ENCODE results near the gene HOXC5. TPM values are rescaled to one million over a fixed set of nuclear protein-coding genes. Genes with fewer than 3 reads are reported as not detected.

Gene HOXC5
- total RNA-seq, 1 donor from 2014 or later, result 1.4 TPM

DNA sequence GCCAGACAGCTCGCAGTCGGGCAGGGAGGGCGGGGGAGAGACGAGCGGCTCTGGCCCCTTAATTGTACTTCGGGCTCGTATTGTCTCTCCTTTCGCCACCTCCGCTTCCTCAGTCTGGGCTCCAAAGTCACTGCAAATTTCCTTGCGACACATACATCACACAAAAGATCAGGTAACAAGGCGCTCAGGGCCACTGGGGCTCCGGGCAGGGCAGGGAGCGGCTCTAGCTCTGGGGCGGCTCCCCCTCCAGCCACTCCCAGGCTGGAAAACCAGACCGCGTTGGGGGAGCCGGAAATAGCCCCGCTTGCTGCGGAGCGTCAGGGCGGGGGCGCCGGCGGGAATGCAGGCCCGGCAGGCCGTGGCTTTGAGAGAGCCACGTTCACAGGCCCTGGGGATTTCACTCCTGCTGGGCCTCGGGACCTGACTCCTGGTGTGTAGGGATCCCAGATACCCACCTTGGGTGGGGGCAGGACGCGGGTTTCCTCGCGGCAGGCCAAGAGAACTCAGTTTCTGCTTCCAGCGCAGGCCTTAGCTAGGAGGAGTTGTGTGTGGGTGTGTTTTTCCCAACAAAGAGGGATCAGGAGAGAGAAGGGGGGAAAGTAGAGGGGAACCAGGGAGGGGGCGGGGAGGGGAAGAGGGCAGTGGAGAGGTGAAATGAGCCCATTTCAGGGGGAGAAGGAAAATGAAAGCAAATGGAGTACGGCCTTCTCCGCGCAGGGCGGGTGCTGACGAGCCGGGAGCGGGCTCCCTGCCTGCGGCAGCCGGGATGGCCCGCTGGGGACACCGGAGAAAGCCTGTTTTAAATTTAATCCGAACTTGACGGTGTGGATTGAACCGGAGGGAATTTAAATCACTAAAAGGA is 37.2 kb upstream of the HOXC5 start:
- DNase-seq, result no peak

DNA sequence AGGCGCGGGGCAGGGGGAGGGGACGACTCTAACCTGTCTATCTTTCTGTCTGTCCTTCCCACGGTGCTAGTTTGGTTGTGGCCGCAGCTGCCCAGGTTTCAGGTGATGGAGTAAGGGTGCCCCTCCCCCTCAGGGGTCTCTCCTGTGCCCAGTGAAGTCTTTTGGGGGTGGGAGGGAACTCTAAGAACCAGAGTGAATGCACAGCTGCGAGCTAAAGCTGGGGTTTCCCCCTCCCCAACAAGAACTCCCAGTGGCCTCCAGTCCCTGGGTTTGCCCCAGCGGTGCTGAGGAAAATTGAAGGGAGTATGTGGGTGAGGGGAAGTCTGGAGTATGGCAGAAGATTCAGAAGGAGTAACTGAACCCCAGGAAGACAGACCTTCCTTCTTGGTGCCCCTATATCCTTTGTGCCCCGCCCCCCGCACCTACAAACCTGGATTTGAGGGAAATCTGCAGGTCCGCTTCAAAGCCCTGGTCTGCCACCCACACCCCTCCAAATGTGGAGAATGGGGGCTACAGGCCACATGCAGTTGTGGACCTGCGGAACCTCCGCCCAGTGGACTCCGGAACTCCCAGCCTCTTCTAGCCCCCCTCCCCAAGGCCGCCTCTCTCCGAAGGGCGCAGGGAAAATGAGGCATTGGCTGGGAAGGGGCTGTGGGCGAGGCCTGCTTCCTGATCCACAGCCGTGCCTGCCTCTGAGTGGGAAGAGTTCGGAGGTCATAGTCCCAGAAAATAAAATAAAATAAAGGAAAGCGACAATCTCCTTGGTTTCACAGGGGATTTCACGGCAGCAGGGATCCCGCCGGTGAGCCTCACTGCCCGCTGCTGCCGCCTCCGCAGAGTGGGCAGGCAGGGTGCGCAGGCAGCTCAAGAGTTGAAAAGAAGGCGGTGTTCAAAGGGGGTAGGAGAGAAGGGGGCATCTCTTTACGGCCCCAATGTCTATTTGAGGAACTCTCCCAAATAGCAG is 36.3 kb upstream of the HOXC5 start:
- no peak for DNase-seq

DNA sequence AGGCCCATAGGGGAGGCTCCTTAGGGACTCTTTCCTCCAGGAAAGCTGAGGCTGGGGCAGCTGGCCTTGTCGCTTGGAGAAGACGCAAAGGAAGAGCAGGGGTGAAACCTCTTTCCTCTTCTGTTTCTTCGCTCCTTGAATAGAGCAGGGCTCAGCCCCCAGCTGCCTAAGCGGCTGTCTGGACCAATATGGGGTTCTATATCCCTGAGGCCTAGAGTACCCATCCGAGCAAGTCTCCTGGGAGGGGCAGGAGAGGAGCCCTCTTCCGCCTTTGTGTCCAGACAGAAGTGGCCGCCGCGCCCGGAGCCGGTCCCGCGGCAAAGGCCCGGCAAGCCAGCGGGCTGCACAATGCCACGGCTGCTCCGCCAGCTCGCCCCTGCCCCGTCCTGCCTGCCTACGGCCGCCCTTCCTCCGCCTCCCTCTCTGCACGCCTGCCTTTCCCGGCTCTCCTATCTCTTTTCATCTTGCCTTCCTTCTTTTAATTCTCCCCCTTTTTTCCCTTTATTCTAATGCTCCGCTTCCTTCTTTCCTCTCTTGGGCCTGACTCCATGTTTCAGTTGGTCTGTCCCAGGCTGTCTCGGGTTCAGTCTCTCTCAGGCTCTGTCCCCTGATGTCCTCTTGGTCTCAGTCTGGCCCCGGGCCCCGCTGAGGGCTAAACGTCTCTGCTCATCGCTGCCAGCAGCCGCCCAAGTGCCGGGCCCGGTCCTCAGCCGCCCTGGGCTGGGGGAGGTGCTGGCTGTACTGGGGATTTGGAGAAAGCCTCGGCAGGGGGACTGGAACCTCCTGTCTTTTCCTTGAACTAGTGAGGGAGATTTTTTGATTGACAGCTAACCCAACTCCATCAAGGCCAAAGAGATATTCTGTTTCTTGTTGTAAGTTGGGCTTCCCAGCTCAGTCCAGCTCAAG is 35.4 kb upstream of the HOXC5 start:
- DNase-seq, result no peak

DNA sequence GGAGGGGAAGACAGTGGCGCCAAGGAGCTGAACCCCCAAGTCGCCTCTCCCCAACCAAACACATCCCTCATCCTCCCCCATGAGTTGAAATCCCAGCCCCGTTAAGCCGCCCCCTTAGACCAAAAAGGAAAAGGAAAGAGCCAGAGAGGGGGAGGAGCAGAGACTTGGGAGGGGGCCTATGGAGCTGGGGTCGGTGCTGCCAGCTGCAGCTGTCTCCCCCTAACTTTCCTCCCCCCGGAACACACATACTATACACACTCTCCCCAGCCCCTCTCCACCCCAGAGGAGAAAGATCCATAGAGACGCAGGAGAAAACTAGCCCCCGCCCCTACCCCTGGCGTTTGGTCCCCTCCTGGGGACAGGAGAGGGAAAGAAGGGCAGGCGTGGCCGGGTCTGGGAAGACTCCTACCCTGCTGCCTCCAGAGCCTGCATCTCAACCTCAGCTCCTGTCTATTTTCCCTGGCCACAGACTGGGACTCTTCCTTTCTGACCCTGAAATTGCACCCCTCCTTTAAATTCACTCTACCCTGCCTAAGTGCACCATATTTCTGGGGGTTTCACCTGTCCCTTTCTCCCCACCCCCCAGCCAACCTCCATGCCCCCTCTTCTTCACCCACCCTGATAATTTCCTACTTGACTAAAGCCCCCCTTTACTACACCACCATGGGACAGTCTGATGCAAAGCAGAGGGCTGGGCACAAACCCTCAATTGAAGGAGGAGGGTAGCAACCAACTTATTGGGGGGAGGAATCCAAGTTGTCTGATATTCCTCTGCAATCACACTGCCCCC is 34.5 kb upstream of the HOXC5 start:
- DNase-seq, result no peak

DNA sequence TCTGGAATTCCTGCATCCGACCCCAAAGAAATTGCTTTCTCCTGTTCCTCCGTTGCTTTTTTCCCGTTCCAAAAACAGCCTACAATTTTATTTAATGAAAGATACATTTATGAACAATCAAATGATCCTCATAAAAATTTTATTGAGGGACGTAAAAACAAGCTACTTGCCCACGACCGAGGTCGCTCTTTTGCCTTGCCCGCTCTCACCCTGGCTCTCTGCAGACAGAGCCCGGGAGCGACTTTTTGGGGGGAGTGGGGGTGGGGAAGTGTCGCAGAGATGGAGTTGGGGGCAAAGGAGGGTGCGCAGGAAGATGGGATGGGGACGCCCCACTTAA is 34.0 kb upstream of the HOXC5 start:
- DNase-seq, result no peak

DNA sequence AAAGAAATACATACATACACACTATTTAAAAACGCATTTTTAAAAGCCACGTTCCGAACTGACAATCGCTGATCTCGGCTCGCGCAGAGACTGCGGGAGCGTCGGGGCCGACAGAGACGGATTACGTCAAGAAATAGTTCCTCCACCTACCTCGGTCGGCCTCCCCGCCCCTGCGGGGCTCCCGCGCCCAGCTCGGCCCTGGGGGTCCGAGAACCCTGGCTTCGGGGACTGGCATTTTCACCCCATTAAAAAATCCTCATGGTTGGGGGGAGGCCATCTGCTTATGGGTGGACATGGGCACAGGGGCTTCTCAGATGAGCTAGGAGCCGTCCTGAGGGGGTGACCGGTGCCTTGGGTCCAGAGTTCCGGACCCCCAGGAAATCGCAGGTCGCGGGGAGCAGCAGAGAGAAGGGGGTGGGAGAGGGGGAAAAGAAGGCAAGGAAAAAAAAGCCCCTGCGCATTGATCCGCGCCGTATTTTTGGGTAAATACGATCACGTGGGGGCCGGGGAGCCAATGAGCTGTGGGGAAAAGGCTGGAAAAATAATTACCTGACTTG is 33.2 kb upstream of the HOXC5 start:
- peak; percentile 87 for DNase-seq

DNA sequence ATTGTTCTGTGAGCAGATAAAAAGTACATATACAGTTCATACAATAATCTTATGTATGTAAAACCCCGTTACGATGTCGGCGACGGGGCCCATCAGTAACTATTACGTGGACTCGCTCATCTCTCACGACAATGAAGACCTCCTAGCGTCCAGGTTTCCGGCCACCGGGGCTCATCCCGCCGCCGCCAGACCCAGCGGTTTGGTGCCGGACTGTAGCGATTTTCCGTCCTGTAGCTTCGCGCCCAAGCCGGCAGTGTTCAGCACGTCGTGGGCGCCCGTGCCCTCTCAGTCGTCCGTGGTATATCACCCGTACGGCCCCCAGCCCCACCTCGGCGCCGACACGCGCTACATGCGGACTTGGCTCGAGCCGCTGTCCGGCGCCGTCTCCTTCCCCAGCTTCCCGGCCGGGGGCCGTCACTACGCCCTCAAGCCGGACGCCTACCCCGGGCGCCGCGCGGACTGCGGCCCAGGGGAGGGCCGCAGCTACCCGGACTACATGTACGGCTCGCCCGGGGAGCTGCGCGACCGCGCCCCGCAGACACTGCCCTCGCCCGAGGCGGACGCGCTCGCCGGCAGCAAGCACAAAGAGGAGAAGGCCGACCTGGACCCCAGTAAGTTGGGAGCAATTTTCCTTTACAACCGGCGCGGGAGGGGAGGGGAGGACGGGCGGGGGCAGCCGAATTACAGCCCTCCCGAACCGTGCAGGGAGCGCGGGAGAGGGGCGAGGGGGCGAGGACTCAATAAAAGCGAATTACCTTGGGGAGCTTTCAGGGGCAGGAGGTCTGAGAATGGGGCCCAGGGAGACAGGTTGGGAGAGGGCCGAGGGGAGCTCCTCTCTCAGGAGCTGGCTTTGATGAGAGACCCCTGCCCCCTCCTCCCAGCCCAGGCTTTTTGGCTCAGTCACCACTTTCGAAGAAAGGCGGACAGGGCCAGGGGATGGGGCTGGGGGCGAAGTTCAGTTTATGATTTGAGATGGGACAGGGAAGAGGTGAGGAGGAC is 32.4 kb upstream of the HOXC5 start, which contains the start of gene HOXC9:
Gene HOXC9 (plus strand): TSS at position 46 of the 999 bp plus-strand sequence. CDS start 28 bp downstream, at position 74.
- no peak for DNase-seq

DNA sequence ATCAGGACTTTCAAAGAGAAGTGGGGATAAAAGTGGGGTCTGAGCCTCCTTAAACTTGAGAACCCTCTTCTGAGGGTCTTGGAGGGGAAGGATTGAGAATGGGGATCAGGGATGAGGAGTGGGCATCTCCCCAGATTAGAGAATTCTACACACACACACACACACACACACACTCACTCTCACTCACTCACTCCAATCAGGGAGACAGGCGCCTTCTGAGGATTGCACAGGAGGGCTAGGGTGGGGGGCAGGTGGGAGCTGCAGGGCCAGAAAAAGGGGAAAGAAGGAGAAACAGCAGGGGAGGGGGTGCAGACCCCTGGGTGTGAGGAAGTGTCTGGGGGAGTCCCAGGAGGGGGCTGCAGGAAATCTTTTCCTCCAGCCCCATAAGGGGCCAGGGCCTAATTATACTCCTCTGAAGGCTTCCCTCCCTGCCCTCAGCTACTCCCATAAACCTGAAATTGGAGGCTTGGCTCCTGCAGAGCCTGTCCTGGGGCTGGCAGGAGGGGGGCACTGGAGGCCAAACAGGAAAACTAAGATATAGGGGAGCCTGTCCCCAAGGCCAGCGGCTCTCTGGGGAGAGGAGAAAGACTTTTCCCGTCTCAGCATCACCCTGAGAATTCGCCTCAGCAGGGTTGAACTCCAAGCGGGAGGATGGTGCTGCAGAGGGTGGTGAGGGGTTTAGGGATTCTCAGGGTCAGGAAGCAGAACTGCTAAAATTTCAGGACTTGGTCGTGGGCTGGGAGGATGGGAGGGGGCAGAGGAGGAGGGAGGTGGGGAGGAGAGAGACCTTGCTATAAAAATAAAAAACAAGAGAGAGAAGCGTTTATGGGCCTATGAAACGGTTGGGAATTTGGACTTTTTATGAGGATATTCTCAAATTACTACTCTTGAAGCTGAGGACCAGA is 31.3 kb upstream of the HOXC5 start:
- DNase-seq, result no peak

DNA sequence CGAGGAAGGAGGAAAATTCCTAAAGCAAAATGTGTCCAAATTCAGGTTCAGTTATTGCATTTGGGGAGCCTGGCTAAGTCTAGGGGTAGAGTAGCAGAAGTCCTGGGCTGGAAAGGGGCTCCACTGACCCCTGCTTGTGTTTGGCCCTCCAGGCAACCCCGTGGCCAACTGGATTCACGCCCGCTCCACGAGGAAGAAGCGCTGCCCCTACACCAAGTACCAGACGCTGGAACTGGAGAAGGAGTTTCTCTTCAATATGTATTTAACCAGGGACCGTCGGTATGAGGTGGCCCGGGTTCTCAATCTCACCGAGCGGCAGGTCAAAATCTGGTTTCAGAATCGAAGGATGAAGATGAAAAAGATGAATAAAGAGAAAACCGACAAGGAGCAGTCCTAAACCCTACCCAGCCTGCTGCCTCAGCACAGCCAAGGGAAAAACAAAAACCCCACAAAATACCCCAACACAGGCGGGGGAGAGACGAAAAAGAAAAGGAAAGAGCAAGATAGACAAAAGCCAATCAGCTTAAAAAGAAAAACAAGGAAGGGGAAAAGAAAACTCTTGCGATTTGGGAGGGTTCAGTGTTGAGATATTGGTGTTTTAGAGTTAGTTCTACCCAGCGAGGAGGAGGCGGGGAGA is 30.5 kb upstream of the HOXC5 start:
- no peak for DNase-seq

DNA sequence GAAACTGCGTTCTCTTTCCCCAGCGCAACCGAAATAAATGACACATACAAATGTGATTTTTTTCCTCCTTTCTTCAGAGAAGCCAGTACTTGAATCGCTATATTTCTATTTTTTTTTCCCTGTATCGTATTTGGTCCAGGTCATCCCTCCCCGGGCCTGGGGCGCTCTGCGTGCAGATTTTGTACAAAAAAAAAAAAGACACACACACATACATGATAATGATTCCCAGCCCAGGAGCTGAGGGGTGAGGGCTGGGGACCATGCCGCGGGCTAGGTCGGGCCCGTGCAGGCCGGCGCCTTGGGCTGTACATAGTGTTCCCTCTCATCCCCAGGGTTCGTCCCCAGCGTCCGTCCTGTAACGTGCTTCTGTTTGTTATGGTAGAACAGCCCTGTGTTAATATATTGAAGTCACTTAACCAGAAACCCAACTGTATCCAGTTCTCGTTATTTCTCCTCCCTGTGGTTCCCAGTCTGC is 29.9 kb upstream of the HOXC5 start:
- DNase-seq, result no peak

DNA sequence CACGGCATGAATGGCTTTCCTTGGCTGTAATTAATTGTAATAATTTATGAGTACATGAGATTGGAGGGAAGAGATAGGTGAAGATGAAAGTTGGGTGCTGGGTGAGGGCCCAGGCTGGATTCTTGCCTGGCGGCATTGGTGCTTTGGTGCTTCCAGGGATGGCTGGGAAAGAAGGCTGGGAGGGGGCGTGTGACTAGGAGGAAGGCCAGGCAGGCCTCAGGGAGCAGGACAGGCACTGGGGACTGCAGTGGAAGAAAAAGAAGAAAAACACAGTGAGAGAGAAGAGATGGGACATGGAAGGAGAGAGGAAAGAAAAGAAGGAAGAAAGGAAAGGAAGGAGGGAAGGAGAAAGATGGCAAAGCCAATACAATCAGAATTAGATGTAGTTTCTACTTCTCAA is 29.2 kb upstream of the HOXC5 start:
- DNase-seq, result no peak

DNA sequence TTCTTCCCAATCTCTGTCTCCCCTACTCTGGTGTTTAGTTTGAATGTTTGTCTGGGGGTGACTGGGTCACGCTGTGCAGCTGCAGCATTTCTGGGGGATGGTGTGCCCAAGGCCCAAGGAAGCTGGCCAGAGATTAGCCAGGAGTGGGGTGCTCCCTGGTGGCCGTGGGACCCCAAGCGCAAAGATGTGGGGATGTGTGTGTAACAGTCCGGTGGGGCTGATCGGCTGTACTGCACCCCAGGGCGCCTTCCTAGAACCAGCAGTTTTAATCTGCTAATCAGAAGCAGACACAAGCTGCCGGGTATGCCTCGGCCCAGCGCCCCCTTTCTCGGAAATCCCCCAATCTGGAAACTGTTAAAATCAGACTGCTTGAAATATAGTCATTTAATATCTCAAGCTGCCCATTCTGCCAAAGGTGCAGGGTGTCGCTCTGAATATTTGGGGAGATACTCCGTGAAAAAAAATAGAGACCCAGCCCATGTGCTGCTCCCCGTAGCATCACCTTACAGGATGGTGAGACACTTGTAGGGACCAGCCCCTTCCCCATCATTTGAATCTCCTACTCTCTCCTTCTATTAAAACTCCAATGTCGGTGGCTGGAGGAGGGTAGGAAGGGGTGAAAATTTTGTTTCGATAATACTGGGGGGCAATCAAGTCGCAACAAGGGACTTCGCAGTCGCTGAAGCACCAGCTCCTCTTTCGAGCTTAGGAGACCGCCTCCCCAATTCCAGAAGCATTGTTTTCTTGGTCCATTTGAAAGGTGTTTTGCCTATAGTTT is 28.6 kb upstream of the HOXC5 start:
- DNase-seq, result no peak

DNA sequence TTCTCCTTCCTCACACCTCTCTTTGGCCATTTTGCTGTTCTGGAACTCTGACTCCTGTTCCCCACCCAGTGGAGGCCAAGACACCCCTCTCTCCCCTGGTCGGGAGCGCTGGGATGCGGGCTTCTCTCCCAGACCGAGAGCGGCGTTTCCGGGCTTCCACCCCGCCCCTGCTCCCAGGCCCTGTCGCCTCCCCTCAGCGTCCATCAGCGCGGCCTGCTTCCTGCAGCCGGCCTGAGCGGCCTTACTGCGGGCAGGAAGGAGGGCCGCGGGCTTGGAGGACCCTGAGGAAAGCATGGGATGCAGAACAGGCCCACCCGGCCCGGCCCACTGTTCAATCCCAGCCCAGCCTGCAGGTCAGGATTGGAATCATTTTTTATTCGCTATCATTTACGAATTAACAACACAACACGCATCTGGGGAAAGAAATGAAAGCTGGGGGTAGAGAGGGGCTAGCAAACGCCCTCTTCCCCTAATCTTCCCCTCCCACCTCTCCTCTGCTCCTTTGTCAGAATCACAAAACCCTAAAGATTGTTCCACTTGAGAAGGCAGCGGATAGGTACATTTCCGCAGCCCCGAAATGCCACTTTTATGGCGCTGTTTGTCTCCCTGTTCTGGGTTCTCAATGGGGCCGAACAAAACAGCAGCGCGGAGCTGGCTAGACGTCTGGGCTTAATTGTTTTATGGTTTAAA is 27.9 kb upstream of the HOXC5 start:
- no peak for DNase-seq

DNA sequence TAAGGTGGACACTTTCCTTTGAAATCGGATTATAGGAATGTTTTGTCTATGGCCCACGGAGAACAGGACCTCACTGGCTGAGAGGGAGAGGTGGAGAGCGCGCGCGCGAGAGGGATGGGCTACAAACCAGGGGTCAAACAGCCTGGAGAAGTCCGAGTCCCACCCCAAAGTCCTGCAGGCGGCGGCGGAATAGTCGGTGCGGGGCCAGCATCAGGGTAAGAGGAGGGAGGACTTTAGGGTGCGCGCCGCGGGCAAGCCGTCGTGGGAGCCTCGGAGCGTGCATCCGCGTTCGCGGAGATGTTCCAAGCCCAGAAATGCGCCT is 27.4 kb upstream of the HOXC5 start:
- no peak for DNase-seq

DNA sequence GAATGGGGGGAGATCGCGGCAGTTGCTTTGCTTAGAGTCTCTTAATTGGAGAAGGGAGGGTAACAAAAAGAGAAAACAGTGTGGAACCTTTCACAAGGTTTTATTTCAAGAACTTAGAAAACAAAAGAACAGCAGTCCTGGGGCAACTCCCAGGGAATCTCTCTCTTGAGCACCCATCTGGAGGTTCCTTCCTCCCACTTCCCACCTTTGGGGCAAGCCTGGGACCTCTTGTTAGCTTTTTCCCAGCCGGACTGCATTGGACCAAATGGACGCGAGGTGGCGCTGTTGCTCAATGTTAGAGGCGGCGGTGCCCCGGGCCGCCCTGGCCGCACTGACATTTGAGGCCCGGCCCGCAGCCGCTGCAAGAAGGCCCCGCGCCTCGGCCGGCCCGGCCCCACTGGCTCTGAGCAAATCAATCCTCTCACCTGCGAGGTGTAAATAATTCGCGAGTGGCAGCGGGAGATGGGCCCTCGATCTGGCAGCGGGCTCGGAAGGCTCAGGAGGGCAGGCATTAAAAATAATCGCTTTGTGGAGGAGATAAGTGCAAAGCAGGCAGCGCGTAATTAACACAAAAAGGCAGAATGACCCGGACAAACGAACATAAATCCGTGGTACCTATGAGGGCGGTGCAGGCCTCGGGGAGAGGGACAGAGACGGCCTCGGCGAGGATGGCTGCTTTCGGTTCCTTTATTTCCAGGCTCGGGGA is 26.8 kb upstream of the HOXC5 start:
- peak; percentile 91 for DNase-seq
